GM12874 (cell line): ENCODE measurements around the gene CEMIP2.

Experiments
- TF ChIP-seq, protein P1 (sequence below): IDR thresholded peaks from 2 replicates; pipeline ENCODE4 v1.5.1; 2011; ENCODE audit warnings: low read depth, mild to moderate bottlenecking, control low read depth, low read length, moderate library complexity; ENCODE audit not compliant: insufficient read depth

CEMIP2 gene

DNA sequence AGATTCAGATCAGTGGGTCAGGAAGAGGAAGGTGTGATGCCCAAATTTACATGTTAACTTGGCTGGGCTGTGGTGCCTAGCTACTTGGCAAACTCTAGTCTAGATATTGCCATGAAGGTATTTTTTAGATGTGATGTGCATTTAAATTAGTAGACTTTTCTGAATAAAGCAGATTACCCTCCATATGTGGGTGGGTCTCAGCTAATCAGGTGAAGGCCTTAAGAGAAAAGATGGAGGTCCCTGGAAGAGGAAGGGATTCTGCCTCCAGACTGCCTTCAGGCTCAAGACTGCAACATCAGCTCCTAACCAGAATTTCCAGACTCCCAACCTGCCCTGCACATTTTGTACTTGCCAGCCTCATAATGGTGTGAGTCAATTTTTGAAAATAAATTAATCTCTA, 115.8 kb downstream of the CEMIP2 start:
- TF ChIP-seq, protein P1, sequence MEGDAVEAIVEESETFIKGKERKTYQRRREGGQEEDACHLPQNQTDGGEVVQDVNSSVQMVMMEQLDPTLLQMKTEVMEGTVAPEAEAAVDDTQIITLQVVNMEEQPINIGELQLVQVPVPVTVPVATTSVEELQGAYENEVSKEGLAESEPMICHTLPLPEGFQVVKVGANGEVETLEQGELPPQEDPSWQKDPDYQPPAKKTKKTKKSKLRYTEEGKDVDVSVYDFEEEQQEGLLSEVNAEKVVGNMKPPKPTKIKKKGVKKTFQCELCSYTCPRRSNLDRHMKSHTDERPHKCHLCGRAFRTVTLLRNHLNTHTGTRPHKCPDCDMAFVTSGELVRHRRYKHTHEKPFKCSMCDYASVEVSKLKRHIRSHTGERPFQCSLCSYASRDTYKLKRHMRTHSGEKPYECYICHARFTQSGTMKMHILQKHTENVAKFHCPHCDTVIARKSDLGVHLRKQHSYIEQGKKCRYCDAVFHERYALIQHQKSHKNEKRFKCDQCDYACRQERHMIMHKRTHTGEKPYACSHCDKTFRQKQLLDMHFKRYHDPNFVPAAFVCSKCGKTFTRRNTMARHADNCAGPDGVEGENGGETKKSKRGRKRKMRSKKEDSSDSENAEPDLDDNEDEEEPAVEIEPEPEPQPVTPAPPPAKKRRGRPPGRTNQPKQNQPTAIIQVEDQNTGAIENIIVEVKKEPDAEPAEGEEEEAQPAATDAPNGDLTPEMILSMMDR, result no peak

DNA sequence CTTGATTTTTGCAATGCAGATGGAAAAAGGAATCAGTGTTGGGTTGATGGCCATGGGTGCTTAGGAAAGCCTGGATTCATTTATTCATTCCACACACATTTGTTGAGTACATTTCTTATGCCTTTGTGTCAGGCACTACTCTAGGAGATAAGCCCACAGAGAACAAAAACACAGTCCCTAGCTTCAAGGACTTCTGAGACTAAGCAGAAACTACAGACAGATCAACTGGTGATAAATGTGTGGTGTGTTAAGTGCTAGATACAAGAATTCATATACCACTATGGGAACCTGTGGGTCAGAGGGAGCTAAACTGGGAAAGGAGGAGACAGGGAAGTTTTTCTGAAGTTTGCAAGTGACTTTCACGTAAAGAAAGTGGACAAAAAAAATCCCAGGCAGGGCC, 119.9 kb downstream of the CEMIP2 start:
- TF ChIP-seq, protein P1, result no peak

DNA sequence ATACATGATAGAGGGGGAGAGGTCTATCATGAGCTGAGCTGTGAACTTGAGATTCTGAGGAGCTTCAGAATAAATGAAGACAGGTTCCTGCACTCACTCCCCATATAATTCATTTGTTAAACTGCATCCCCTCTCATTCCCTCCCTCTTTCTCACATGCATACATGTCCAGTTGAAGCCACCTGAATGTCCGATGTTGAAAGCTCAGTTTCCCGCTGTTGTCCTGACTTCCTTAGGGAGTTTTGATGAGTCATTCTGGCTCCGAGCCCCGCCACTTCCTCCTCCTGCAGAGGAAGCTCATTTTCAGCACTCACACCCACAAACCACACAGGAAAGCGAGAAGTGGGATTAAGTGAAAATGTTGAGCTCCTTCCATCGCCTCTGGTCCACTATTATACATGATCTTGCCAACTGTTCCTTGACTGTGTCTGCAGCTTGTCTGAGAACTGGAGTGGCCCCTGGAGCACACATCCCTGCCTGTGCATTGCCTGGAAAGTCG, 121.2 kb downstream of the CEMIP2 start:
- TF ChIP-seq, protein P1, result no peak

DNA sequence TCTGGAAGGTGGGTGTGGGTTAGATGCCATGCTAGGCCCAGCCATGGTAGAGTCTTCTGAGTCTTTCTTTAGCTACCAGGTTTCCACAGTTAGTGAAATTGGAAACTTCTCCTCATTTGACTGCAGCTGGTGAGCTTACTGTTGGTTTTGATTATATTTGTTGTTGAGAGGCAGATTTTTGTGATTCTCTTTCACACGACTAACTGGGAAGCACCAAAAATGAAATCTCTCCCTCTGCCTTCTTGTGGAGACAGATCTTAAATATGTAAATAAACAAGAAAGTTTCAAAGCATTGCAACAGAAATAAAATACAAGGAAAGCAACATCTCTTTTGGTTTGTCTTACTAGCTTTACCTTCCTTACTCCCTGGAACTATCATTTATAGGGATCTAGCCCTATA, 122.2 kb downstream of the CEMIP2 start:
- TF ChIP-seq, protein P1, result no peak

DNA sequence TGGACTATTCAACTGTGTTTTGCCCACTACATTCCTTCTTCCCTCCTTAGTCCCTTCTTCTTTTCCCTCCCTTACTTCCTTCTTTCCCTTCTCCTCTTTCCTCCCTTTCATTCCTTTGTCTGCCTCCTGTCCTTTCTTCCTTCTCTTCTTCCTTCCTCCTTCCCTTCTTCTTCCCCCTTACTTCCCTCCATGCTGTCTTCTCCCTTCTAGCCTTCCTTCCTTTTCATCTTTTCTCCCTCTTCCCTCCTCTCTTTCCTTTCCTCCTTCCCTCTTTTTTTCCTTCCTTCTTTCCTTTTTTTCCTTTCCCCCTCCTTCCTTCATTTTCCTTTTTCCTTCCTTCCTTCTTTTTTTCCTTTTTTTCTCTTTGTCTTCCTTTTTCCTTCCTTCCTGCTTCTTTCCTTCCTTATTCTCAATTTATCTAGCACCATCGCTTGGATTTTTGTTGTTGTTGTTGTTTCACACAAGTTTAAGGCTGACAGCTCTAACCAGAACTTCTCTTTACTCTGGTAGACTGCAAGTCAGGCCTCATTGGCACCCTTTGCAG, 123.4 kb downstream of the CEMIP2 start:
- TF ChIP-seq, protein P1, result no peak

DNA sequence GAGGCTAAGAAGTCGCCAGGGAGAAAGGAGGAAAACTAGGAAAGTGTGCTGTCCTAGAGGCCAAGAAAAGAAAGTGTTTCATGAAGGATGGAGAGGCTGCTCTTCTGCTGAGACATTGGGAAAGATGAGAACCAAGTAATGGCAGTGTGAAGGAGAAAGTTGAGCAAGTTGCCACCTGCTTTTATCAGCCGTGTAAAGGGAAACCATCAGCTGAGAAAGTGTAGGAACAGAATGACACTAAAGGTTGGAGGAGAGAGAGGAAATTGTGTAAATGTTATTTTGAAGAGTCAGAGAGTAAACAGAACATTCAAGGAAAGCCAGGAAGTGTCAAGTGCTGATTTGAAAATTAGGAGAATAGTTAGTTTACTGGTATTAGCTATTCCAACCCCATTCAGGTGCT, 125.0 kb downstream of the CEMIP2 start:
- TF ChIP-seq, protein P1, result no peak

DNA sequence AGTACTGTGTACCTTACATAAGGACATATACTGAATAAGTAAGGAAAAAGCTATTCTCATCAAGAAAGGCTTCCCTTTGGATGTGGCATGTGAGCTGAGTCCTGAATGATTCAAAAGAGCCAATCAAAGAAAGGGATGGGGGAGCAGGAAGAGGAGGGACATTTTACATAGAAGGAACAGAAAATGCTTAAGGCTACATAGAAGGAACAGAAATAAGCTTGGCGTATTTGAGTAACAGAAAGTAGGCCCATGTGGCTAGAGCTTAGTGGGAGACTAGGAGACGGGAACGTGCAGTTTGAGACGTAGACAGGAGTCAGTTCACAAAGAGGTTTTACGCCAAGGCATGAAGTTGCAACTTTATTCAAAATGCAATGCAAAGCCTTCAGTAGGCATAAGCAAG, 126.3 kb downstream of the CEMIP2 start:
- TF ChIP-seq, protein P1, result no peak
